ENCODE data around the gene SEPSECS. TPM values are rescaled to one million over a fixed set of nuclear protein-coding genes. Genes with fewer than 3 reads are reported as not detected.

SEPSECS gene
- total RNA-seq, 4 donors from 2014 or later = 6.4 to 8.5 (median 7.2) TPM

- DNase-seq (ENCODE audit: low spot score in 2 of 2) = no peak
- TF ChIP-seq POLR2A (IDR thresholded peaks at IDR 0.05) (no peak), CTCF (IDR thresholded peaks at IDR 0.05) (no peak)
- 81 to 87% methylated on average over 11 of the region's 11 CpGs for WGBS, 2 donors
- intact Hi-C loops (cut with DNase I; ENCODE audit: low total_unique reads) = no loop called here
- H3K4me3 ChIP-seq (ENCODE audit: low read depth, poor library complexity, severe bottlenecking) = no peak overlapping the region
Observed at GRCh38 chr4:25112366-25112994, 47.8 kb downstream of the SEPSECS start.

GRCh38 chr4:25111648-25112196 is 48.5 kb downstream of the SEPSECS start:
- 86% methylated on average over 11 of the region's 11 CpGs for WGBS, 2 donors
- intact Hi-C loops (cut with DNase I; ENCODE audit: low total_unique reads) = no loop called here
- no peak overlapping the region for H3K4me3 ChIP-seq (ENCODE audit: low read depth, poor library complexity, severe bottlenecking)
- TF ChIP-seq CTCF (IDR thresholded peaks at IDR 0.05) = no peak
- no peak for TF ChIP-seq POLR2A (IDR thresholded peaks at IDR 0.05)
- DNase-seq (ENCODE audit: low spot score in 2 of 2) = no peak

- no peak for TF ChIP-seq CTCF (IDR thresholded peaks at IDR 0.05)
- no peak for TF ChIP-seq POLR2A (IDR thresholded peaks at IDR 0.05)
- intact Hi-C loops (cut with DNase I; ENCODE audit: low total_unique reads) = no loop called here
- DNase-seq (ENCODE audit: low spot score in 2 of 2) = no peak
- 93 to 96% methylated on average over 8 of the region's 8 CpGs for WGBS, 2 donors
- no peak overlapping the region for H3K4me3 ChIP-seq (ENCODE audit: low read depth, poor library complexity, severe bottlenecking)
Observed at GRCh38 chr4:25110527-25111329, 49.5 kb downstream of the SEPSECS start.

GRCh38 chr4:25109511-25109910 is 50.7 kb downstream of the SEPSECS start:
- intact Hi-C loops (cut with DNase I; ENCODE audit: low total_unique reads) = no loop called here
- no peak overlapping the region for H3K4me3 ChIP-seq (ENCODE audit: low read depth, poor library complexity, severe bottlenecking)
- DNase-seq (ENCODE audit: low spot score in 2 of 2) = no peak
- 86 to 97% methylated on average over 4 of the region's 4 CpGs for WGBS, 2 donors
- no peak for TF ChIP-seq POLR2A (IDR thresholded peaks at IDR 0.05)
- TF ChIP-seq CTCF (IDR thresholded peaks at IDR 0.05) = no peak

GRCh38 chr4:25108556-25108955 is 51.7 kb downstream of the SEPSECS start:
- intact Hi-C loops (cut with DNase I; ENCODE audit: low total_unique reads) = no loop called here
- 84 to 92% methylated on average over 4 of the region's 4 CpGs for WGBS, 2 donors
- no peak for DNase-seq (ENCODE audit: low spot score in 2 of 2)
- no peak for TF ChIP-seq CTCF (IDR thresholded peaks at IDR 0.05)
- no peak for TF ChIP-seq POLR2A (IDR thresholded peaks at IDR 0.05)
- H3K4me3 ChIP-seq (ENCODE audit: low read depth, poor library complexity, severe bottlenecking) = no peak overlapping the region

Data from lower leg skin (tissue), 4 donors.